ENCODE measurements around the gene ENSA.
"Not testable (repeated sequence)": the region's sequence is repeated elsewhere in the genome, so short reads cannot be mapped to it uniquely, and the experiment has no call there.

Gene ENSA

DNA sequence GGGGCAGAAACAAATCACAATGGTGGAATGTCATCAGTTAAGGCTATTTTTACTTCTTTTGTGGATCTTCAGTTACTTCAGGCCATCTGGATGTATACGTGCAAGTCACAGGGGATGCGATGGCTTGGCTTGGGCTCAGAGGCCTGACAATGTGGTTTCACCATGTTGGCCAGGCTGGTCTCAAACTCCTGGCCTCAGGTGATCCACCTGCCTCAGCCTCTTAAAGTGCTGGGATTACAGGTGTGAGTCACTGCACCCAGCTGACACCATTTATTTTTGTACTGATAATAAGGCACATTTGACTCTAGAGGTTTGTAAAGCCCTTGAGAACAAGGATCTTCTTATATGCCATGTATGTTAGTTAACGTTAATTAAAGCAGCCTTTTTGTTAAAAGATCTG is 48.4 kb downstream of the ENSA start:
- DNase-seq (ENCODE audit: low read depth, low spot score), result not testable (repeated sequence)

DNA sequence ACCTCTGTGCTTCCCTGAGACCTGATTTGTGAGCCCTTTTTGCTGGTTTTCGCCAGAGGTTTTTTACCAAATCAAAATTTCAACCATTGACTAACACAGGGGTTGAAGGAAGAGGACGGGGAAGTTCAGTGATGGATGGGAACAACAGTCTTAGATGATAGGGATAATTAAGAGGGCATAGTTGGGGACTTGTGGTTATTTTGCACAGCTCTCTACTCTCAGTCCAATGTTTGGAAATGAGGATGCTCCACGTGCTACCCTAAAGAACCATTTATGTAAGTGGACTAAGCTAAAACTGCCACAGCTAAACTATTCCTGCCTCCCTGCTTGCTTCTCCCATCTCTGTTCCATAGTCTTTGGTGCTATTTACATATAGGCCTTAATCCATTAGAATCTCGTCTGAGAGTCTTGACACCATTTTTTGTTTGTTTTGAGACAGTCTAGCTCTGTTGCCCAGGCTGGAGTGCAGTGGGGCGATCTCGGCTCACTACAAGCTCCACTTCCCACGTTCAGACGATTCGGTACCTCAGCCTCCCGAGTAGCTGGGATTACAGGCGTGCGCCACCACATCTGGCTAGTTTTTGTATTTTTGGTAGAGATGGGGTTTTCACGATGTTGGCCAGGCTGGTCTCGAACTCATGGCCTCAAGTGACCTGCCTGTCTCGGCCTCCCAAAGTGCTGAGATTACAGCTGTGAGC is 49.3 kb downstream of the ENSA start:
- no peak for DNase-seq (ENCODE audit: low read depth, low spot score)

DNA sequence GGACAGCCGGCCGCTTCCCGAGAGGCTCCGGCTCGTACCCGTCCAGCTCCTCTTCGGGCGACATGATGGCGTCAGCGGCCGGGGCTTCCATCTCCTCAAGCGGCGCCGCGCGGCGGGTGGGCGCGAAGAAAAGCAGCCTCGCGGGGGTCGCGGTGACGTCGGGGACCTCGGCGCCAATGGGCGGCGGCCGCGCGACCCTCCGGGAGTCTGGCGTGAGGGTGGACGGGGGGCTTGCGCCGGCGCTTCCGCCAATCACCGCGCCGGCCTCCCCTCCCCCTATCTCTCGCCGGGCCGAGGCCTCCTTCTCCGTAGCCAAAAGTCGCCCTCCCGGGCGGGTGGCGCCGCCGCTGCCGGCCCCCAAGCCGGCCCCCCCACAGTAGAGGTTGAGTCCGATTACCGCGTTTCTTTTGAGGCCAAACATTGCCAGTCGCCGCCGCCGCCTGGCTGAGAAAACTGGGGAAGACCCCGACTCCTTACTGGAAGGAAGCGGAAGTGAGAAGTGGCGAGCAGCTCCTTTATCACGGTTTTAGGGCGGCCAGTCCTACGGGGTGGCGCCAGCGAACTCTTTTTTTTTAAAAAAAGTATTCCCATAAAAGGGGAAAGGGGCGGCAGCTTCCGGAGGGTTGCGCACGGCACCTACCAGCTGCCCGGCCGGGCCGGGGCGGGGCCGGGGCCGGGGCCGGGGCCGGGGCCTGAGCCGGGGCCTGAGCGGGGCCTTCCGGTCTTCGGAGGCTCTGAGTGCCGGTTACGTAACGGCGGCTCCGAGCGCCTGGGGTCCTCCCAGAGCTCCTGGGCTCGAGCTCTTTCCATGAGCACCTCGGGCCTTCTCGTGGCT is 50.1 kb downstream of the ENSA start, which contains the start of gene MCL1:
TSS of gene MCL1 (minus strand) at position 501 of the 835 bp plus-strand sequence. CDS start at position 421, 80 bp downstream.
- peak; percentile 57 for DNase-seq (ENCODE audit: low read depth, low spot score)

DNA sequence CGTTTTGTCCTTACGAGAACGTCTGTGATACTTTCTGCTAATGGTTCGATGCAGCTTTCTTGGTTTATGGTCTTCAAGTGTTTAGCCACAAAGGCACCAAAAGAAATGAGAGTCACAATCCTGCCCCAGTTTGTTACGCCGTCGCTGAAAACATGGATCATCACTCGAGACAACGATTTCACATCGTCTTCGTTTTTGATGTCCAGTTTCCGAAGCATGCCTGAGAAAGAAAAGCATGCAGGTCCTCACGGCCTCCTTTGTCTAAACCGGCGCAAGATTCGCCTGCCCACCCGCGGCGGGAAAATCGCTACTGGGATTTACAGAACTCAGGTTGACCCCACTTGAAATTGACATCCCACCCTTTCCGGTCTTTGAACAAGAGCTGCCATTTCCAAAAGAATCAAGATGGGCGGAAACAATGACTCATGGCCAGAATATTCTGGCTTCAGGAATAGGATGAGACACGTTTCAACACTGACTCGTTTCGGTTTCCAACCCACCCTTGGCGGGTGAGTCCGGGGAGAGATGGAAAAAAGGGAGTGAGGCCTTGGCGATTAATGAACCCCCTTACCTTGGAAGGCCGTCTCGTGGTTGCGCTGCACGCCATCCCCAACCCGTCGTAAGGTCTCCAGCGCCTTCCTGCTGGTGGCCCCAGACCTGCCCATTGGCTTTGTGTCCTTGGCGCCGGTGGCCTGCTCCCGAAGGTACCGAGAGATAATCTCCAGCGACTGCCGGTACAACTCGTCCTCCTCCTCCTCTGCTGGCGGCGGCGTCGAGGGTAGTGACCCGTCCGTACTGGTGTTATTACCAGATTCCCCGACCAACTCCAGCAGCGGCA is 50.9 kb downstream of the ENSA start:
- peak; percentile 44 for DNase-seq (ENCODE audit: low read depth, low spot score)

DNA sequence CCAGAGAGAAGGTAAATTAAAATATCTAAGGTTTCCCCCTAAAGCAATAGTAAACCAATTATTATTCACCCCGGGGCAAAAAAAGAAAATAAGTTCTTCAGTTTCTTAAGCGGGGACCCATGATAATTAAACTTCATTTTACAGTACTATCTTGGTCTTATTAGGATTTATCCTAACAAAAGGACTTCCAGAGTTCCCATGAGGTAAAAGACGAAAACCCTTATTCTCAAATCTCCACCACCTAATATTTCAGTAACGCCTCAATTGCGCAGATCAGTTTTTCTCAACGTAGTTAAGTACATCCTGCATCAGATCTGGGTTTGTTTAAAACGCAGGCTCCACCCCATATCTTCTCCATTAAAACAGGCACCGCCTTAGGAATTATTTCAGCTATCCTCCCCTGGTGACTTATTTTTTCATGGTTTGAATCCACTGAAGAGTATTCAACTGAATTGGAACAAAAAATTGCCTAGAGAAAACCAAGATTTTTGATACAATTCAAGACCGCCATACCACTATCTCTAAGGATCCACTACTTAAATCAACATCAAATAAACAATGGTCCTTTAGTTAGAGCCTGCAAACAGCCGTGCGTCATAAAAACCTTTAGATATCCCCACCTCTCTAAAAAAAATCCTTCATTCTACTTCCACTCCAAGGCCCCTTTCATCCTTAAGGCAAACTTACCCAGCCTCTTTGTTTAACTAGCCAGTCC is 51.7 kb downstream of the ENSA start:
- DNase-seq (ENCODE audit: low read depth, low spot score), result no peak

DNA sequence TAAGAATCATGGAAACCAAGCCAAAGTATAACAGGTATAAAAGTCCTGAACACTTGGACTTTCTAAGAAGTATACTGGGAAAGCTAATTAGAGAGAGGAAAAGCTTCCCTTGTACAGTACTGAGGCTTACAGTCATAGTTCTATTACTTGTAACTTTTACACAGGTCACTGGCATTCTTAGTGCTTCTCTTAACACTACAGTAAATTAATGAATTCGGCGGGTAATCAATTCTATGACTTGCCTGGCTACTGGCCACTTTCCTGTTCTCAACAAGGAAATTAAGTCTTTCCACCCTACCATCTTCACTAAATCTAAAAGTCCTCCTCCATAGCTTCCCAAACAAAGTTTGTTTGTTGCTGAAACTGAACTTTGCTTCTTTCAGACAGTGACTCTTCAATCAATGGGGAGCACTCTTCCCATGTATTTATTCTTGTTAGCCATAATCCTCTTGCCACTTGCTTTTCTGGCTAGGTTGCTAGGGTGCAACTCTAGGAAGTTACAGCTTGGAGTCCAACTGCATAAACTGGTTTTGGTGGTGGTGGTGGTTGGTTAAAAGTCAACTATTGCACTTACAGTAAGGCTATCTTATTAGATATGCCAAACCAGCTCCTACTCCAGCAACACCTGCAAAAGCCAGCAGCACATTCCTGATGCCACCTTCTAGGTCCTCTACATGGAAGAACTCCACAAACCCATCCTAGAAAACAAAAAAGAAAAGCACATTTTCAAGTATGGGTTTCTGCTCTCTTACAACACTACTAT is 52.4 kb downstream of the ENSA start:
- DNase-seq (ENCODE audit: low read depth, low spot score), result no peak

DNA sequence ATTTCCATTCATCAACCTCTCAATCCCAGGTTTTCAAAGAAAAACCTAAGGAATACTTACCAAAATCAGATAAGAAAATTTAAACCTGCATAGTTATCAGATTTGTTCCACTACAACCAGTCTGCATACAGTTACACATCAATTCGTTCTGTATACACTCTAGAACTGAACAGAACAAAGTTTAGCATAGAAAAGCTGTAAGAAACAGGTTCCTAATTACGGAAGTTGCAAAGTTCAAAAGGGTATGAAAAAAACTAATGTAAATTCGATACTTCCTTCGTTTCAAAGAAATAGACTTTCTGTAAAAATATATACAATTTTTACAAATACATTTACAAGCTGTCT is 53.1 kb downstream of the ENSA start:
- DNase-seq (ENCODE audit: low read depth, low spot score), result no peak

DNA sequence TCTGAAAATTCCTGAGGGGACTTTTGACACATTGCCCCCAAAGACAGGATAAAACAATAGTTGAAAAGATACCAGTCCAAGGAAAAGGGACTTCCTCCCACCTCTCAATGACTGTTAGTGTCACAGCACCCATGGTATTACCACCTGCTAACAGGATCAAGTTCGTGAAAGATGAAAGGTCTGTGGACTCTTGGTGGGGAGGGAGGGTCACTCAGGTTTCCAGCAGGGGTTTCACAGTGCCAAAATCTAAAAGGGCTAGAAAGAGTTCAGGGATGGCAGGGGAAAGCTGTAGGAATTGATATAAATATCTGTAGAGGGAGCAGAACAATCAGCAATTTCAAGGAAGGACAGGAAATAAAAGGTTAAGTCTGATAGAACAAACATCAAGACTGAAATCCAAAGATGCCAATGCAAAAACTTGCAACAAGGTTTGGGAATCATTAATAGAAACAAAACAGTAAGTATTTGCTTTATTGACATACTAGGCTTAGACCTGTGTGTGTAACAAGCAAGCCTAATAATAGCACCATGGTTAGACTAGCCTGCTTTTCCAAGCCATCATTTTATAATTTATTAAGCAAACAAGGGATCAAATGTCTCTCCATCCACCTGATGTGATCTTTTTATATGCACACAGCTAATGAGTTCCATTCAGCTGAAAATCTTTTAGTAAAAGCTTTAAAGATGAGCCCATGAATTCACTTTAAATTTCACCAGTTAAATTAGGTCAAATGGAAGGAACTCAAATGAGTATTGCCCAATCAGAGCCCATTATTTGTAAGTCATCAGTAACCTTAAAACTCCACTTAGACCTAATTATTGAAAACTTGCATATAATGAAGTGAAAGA is 53.7 kb downstream of the ENSA start:
- DNase-seq (ENCODE audit: low read depth, low spot score), result no peak

DNA sequence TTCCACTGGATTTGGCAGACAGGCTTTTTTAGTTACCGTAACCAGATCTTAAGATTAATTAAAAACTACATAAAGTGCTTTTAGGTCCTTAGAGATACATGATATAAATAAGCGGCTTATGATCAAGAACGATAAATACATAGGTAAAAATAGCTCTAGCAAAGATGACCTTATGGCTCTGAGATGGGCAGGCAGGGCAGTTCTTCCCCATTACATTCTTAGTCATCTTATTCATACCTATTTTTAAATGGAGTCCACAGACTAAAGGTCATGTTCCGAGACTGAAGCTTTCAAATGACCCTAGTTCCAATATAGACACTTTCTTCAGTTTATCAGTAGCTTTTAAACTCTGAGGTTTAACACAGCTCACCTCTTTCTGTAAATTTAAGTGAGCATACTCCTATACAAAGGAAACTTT is 54.3 kb downstream of the ENSA start:
- no peak for DNase-seq (ENCODE audit: low read depth, low spot score)

DNA sequence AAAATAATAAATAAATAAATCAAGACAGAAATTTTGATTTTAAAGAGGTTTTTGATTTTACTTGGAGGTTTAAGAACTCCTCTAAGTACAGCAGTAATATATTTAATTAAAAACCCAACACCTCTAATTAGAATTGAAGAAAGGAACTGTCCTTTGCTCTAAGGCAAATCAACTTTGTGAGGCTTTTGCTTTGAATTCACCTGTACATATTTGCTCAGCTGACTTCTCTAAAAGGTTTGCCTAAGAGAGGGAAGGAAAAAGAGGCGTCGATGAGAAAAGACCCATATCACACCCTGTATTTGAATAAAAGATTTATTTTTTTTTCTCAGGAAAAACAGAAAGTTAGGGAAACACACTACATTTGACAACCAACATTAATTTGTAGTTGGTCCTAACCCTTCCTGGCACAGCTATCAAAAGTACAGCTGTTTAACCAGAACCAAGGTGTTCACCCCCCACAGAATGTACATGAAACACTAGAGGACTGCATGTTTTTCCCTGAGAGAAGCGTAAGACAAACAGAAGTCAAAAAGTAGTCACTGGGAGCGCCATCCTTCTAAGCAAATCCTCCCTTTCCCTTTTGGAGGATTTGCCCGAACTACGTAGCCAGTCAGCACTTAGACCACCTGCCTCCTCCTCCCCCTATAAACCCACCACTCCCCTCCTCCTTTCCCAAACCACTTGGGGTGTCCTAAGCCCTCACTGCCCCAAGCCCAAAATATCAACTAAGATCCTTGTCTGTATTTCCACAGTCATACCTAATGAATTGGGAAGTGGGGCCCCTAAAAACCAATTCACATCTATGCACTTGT is 54.9 kb downstream of the ENSA start:
- DNase-seq (ENCODE audit: low read depth, low spot score), result no peak

DNA sequence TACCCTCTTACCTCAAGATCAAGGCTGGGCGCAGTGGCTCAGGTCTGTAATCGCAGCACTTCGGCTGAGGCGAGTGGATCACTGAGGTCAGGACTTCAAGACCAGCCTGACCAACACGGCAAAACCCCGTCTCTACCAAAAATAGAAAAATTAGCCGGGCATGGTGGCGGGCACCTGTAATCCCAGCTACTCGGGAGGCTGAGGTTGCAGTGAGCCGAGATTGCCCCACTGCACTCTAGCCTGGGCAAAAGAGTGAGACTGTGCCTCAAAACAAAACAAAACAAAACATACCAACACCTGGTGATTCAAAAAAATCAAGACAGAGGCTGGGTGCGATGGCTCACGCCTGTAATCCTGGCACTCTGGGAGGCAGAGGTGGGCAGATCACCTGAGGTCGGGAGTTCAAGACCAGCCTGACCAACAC is 55.8 kb downstream of the ENSA start:
- DNase-seq (ENCODE audit: low read depth, low spot score), result not testable (repeated sequence)

DNA sequence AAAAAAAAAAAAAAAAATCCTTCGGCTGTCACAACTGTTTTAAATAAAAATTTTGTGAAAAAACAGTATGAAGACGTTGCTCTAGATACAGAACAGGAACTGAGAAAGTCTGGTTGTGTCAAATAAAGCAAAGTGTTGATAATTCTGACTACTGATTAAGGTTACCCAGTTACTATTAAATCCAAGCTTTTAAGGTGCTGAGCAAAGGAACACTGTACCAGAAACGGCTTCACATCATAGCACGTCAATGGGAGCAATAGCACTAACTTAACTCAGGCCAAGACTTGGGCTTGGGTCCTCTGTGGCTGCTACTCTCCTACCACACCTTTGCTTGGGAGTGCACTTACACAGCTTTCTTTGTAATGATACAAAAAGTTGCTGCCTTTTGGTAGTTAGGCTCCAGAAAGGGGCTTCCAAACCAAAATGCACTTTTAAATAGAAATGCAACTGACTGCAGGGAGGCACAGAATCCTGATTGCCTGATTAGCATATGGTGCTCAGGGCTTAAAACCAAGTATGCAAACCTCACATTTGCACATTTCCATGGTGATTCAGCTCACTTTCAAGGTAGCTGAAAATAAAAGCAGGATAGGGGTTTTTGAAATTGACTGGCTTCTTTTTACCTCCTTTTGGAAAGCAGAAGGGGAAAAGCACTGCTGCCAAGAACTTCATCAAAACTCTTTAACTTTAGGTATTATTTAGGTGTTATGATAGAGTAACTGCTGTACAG is 56.3 kb downstream of the ENSA start:
- no peak for DNase-seq (ENCODE audit: low read depth, low spot score)

All from activated naive CD8-positive, alpha-beta T cell treated with anti-CD3 and anti-CD28 coated beads, Interleukin-2, amount 50 U/mL, for 16 hours (primary cell).